ENCODE measurements around the gene OSGIN1. TPM values are rescaled to one million over a fixed set of nuclear protein-coding genes. Genes with fewer than 3 reads are reported as not detected.
A peak's percentile ranks its signal among the peaks of the same experiment; 100 is the strongest.

Gene OSGIN1
- total RNA-seq, 1 experiment from 2014 or later: 1.7 TPM

DNA sequence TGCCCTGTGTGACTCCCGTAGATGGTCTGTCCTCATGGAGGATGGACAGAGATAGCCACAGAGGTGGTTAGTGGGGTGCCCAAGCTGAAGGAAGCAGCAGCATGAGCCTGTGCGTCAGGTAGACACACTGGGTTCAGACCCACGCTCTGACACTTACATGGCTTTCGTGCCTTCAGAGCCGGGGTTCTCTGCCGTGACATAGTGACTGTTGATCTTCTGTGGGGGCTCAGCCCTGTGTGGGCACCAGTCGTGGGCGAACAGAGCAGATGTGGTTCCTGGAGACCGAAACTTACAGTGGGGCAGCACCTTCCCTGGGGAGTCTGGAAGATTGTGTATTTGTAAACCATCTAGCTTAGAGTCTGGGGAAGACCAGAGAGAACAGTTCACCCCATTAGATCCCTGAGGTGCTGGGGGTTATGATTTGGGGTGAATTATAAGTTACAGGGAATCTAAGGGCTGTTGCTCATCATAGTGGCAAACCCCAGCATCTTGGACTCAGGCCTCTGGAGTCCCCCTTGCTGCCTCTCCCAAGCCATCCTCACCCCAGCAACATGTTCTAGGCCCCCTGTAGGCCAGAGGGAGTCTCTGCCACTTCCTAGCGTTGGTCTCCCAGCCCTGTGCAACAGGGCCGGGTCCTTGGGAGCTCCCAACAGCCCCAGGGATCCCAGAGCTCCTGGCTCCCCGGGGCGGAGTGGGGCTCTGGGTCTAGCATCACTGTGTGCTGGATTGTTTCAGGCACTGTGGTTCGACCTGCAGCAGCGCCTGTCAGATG lies 43.6 kb downstream of the OSGIN1 start:
- POLR2A ChIA-PET: interaction anchor here (2.7 kb wide), 1 partner anchor 17 kb away, joined by 10 read pairs; no protein-coding TSS in a partner anchor

More for the DNA sequence above, 43.6 kb downstream of the OSGIN1 start:
- no peaks in the 10 kb centered on the region for H3K27me3 Mint-ChIP-seq (ENCODE audit: low read depth)
- TF ChIP-seq CBFB (CRISPR knock-in tag; IDR thresholded peaks at IDR 0.05; ENCODE audit: low read depth): no peak
- TF ChIP-seq MYBL2 (CRISPR knock-in tag; IDR thresholded peaks at IDR 0.05): no peak
- TF ChIP-seq, protein P1, sequence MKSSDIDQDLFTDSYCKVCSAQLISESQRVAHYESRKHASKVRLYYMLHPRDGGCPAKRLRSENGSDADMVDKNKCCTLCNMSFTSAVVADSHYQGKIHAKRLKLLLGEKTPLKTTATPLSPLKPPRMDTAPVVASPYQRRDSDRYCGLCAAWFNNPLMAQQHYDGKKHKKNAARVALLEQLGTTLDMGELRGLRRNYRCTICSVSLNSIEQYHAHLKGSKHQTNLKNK (CRISPR knock-in tag; IDR thresholded peaks at IDR 0.05): no peak
- TF ChIP-seq CREM (CRISPR knock-in tag; IDR thresholded peaks at IDR 0.05): no peak
- TF ChIP-seq ZNF219 (CRISPR knock-in tag; IDR thresholded peaks at IDR 0.05; ENCODE audit: borderline replicate concordance): no peak
- TF ChIP-seq IRF1 (CRISPR knock-in tag; IDR thresholded peaks at IDR 0.05): no peak
- TF ChIP-seq JAZF1 (CRISPR knock-in tag; IDR thresholded peaks at IDR 0.05): no peak
- TF ChIP-seq, protein P2, sequence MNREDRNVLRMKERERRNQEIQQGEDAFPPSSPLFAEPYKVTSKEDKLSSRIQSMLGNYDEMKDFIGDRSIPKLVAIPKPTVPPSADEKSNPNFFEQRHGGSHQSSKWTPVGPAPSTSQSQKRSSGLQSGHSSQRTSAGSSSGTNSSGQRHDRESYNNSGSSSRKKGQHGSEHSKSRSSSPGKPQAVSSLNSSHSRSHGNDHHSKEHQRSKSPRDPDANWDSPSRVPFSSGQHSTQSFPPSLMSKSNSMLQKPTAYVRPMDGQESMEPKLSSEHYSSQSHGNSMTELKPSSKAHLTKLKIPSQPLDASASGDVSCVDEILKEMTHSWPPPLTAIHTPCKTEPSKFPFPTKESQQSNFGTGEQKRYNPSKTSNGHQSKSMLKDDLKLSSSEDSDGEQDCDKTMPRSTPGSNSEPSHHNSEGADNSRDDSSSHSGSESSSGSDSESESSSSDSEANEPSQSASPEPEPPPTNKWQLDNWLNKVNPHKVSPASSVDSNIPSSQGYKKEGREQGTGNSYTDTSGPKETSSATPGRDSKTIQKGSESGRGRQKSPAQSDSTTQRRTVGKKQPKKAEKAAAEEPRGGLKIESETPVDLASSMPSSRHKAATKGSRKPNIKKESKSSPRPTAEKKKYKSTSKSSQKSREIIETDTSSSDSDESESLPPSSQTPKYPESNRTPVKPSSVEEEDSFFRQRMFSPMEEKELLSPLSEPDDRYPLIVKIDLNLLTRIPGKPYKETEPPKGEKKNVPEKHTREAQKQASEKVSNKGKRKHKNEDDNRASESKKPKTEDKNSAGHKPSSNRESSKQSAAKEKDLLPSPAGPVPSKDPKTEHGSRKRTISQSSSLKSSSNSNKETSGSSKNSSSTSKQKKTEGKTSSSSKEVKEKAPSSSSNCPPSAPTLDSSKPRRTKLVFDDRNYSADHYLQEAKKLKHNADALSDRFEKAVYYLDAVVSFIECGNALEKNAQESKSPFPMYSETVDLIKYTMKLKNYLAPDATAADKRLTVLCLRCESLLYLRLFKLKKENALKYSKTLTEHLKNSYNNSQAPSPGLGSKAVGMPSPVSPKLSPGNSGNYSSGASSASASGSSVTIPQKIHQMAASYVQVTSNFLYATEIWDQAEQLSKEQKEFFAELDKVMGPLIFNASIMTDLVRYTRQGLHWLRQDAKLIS (CRISPR knock-in tag; IDR thresholded peaks at IDR 0.05; ENCODE audit: borderline replicate concordance): no peak
- no peak for TF ChIP-seq ZNF416 (CRISPR knock-in tag; IDR thresholded peaks at IDR 0.05)
- TF ChIP-seq MXD4 (CRISPR knock-in tag; IDR thresholded peaks at IDR 0.05; ENCODE audit: borderline replicate concordance): no peak
- TF ChIP-seq RELA (CRISPR knock-in tag; IDR thresholded peaks at IDR 0.05; ENCODE audit: borderline replicate concordance): no peak
- TF ChIP-seq, protein P3, sequence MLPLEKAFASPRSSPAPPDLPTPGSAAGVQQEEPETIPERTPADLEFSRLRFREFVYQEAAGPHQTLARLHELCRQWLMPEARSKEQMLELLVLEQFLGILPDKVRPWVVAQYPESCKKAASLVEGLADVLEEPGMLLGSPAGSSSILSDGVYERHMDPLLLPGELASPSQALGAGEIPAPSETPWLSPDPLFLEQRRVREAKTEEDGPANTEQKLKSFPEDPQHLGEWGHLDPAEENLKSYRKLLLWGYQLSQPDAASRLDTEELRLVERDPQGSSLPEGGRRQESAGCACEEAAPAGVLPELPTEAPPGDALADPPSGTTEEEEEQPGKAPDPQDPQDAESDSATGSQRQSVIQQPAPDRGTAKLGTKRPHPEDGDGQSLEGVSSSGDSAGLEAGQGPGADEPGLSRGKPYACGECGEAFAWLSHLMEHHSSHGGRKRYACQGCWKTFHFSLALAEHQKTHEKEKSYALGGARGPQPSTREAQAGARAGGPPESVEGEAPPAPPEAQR (CRISPR knock-in tag; IDR thresholded peaks at IDR 0.05): no peak
- TF ChIP-seq CREB1 (CRISPR knock-in tag; IDR thresholded peaks at IDR 0.05): no peak
- TF ChIP-seq SP1 (CRISPR knock-in tag; conservative IDR thresholded peaks at IDR 0.05): no peak
- no peak for TF ChIP-seq TP53 (CRISPR knock-in tag; IDR thresholded peaks at IDR 0.05)
- TF ChIP-seq, protein P4, sequence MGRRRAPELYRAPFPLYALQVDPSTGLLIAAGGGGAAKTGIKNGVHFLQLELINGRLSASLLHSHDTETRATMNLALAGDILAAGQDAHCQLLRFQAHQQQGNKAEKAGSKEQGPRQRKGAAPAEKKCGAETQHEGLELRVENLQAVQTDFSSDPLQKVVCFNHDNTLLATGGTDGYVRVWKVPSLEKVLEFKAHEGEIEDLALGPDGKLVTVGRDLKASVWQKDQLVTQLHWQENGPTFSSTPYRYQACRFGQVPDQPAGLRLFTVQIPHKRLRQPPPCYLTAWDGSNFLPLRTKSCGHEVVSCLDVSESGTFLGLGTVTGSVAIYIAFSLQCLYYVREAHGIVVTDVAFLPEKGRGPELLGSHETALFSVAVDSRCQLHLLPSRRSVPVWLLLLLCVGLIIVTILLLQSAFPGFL (CRISPR knock-in tag; IDR thresholded peaks at IDR 0.05; ENCODE audit: borderline replicate concordance): no peak
- TF ChIP-seq, protein P5, sequence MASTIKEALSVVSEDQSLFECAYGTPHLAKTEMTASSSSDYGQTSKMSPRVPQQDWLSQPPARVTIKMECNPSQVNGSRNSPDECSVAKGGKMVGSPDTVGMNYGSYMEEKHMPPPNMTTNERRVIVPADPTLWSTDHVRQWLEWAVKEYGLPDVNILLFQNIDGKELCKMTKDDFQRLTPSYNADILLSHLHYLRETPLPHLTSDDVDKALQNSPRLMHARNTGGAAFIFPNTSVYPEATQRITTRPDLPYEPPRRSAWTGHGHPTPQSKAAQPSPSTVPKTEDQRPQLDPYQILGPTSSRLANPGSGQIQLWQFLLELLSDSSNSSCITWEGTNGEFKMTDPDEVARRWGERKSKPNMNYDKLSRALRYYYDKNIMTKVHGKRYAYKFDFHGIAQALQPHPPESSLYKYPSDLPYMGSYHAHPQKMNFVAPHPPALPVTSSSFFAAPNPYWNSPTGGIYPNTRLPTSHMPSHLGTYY (CRISPR knock-in tag; IDR thresholded peaks at IDR 0.05): no peak
- CTCF ChIA-PET: interaction anchor here (0.5 to 4.0 kb wide), 15 partner anchors 8 to 1852 kb away, joined by 3 to 28 read pairs (median 4); partner anchors contain the start of genes MBTPS1, OSGIN1, SLC38A8 and TAF1C
- no peak overlapping the region for H3K4me3 Mint-ChIP-seq
- DNase-seq (ENCODE audit: low spot score): no peak
- peak; percentile 68 for ATAC-seq
- H3K9me3 Mint-ChIP-seq: no peaks in the 10 kb centered on the region
- H3K36me3 Mint-ChIP-seq: no peaks in the 10 kb centered on the region; the same call in 1 of the 2 replicates
- H3K27ac Mint-ChIP-seq: no peak overlapping the region
- peaks cover 6% of the 10 kb centered on the region for H3K4me1 Mint-ChIP-seq

Data from WTC11 (cell line).